GM19035 (cell line): Measurements from ENCODE around the gene TBX1.

Experiments used
- ATAC-seq: cut with Tn5 transposase; IDR thresholded peaks from one replicate; pipeline ENCODE4 v1.9.1; 2021; ENCODE audit not compliant: unreplicated experiment

The TBX1 gene

DNA sequence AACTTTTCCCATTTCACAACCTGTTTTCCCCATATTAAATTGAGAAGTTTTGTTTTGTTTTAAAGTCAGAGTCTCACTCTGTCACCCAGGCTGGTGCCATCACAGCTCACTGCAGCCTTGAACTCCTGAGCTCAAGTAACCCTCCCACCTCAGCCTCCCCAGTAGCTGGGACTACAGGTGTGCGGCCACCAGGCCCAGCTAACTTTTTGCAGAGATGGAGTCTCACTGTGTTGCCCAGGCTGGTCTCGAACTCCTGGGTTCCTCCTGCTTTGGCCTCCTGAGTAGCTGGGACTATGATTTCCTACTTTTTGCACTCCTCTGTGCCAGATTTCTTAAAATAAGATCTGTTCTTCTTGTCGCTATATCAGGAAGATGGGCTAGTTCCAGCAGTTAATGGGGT is 49.2 kb downstream of the TBX1 start:
- no peak for ATAC-seq

DNA sequence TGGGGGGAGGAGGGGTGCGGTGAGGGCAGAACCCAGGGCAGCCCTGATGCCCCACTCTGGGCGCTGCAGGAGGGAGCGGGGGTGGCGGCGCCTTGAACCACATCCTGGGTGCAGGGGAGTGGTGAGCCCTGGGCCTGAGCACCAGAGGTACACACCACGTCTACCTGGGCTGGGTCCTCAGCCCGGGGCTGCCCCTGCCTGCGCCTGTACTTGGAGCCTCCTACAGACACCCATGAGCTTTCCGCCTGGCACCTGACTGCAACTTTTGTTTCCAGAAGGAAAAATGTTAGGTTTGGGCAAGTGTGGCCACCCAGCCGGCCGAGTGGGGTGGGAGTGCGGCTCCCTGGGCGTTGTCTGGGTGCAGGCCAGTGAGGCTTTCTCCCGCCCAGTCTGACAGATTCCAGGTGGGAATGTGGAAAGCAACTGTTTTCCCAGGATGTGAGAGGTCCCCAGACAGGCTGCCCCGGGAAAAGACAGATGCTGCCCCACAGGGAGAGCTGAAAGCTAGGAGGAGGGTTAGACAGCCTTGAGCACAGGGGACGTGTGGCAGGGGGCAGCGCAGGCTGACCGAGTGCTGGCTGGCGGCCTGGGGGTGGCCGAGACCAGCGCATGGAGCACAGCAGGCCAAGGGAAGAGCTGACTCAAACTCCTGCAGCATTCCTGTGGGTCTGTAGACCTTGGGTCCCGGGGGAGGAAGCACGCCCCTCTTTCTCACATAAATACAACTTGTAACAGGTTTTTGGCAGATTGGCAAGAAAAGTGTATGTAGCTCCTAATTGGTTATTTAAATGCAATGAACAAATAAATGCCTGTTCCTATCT is 50.0 kb downstream of the TBX1 start:
- no peak for ATAC-seq

DNA sequence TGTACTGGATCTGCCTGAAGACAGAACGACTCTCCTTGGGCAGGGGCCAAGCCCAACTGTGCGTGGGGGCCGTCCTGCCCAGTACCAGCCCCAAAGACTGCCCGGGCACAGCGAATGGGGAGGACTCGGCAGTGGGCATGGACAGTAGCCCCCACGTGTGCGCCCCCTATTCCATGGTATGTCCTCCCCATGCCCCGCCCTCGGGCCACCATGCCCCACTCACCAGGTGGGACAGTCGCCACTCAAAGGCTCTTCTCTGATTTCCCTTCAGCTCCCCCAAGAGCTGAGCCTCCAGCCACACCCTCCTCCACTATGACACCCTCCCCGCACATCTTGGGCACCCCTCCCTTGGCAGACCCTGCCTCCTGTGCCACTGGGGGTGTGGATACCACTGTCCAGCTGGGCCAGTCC is 50.6 kb downstream of the TBX1 start:
- no peak for ATAC-seq

DNA sequence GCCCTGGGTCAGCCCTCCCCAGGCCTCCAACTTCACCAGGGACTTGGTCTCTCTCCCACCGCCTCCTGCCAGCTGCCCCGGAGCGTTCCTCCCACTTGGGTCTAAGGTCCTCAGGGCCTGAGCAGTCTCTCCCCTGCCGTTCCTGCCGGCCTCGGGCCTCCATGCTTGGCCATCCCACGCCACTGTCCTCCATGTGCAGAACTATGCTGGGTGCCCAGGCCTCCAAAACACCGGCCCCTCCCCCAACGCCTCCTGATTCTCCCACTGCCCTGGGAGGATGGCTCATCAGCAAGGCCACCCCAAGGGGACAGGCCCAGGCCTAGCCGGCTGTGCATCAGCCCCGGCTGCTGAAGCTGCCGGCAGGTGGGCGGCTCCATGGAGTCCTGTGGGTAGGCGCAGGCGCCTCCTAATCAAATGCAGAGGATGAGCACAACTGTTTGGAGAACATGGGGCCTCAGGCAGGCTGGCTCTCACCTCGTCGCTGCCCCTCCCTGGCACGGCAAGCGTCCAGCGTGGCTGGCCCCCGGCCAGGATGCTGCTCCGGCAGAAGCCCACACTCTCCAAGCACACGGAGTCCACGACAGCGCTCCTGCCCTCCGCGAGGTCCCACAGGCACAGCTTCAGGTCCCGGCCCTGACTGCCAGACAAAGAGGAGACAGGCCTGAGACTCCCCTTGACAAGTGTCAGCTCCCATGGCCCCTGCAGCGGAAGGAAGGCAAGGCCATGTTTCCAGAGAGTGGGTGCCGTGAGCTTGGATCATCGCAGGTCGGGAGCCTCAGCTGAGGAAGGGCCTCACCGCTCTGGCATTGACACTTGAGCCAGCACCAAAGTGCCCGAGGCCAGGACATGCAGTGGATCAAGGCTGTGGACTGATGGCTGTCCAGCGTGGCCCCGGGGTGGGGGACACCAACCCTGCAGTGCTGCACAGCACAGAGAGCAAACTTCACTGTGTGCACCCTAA is 51.5 kb downstream of the TBX1 start:
- ATAC-seq, result no peak

DNA sequence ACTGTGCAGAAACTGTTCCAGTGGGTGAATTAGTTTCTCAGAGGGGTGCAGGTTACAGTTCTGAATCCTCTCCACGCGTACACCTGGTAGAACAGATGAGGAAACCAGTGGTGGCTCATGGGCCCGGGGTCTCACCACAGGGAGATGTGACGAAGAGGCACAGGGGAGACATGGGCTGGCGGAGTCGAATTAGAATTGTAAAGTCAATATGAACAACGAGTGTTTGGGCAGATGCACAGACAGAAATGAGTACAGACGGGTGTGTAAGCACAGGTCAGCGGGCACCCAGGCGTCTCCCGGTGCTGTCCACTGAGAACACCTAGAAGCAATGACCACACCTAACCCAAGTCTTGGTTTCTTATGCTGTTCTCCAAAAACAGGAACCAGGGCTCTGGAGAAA is 52.3 kb downstream of the TBX1 start:
- ATAC-seq, result no peak

DNA sequence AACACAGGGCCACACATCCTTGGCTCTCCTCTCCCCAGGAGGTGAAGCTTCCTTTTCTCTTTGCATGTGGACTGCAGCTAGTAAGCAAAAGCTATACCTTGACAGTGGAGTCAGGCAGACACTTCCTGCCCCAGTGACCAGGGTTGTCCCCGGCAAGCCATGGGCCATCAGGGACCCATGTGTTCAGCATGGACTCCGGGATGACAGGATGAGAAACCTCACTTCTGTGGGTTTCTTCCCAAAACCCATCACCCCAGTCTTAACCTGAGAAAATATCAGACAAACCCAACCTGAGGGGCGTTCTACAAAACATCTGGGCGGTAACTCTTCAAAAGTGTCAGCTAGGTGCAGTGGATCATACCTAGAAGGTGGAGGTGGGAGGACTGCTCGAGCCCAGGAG is 53.9 kb downstream of the TBX1 start:
- ATAC-seq, result no peak

DNA sequence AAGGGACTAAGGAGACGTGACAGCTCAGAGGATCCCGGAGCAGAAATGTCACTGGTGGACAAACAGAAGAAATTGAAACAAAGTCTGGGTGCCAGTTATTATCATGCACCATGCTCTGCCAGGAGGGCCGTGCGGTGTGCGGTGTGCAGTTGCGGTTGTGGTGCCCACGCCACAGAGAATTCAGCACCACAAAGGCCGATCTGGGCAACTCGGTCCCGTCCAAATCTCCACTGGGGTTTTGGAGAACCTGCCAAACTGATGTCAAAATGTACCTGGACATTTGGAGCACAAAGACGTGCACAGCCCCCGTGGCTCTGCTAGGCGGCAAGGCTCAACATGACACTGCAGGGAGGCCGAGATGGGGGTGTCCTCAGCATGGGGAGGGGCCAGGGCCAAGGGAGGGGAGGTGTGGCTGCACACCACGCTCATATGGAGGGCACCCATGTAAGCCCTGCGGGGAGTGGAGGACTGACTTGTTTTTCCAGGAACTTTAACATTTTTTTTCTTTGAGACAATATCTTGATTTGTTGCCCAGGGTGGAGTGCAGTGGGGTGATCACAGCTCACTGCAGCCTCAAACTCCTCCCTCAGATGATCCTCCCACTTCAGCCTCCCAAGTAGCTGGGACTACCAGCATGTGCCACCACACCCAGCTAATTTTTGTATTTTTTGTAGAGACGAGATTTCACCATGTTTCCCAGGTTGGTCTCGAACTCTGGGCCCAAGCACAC is 54.7 kb downstream of the TBX1 start:
- ATAC-seq, result no peak

DNA sequence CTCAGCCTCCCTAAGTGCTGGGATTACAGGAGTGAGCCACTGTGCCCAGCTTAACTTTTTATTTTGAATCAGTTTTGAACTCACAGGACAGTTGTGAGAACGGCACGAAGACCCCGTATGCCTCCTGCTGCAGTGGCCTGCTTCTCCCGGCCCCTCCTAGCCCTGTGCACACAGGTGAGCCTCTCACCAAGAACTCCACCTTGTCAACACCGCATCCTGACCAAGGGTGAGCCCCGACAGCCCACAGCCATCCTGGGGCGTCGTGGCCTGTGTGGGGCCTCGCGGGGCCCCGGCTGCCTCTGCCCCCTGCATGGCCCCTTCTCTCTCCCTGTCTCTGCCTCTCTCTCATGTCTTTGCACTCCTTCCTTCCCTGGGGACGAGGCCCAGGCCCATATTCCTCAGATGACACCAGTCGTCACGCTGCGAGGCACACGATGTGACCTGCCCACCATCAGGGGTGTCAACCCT is 55.3 kb downstream of the TBX1 start:
- no peak for ATAC-seq

DNA sequence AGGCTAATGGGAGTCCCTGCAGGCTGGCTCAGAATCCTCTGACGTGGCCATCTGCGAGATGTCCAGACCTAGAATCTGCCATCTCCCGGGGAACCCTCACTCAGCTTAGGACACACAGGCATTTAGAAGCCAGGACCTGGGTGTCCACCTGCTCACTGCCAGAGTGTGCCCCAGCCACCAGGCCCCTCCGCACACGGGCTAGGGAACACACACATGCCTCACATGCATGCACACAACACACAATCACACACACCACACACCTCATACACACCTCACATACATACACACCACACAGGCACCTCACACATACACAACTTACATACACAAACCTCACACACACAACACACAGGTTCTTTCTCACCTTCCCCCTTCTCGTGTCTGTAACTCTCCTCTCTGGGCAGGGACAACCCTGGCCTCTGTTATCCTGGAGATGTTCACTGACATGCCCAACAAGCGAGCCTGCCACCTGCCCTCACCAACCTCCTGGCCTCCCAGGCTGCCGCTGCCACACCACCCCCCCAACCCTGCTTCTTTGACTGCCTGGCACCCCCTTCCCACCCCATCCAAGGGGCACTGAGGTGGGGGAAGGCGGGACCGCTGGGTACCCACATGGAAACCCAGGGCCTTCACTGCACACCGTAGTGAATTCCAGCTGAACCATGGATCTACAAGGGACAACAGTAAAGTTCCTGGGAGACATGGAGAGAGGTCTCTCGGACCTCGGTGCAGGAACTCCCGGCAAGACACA is 56.0 kb downstream of the TBX1 start:
- no peak for ATAC-seq
